Stimulated activated CD4-positive, alpha-beta T cell treated with anti-CD3 and anti-CD28 coated beads, Interleukin-12 subunit alpha, Interleukin-12 subunit beta, amount 100 ng/mL, for 4 hours (primary cell): ENCODE data around the gene LEMD1.

Experiments used
- DNase-seq: peaks from one replicate; pipeline ENCODE4 v3.0.0-alpha.2; 2020

Gene LEMD1

DNA sequence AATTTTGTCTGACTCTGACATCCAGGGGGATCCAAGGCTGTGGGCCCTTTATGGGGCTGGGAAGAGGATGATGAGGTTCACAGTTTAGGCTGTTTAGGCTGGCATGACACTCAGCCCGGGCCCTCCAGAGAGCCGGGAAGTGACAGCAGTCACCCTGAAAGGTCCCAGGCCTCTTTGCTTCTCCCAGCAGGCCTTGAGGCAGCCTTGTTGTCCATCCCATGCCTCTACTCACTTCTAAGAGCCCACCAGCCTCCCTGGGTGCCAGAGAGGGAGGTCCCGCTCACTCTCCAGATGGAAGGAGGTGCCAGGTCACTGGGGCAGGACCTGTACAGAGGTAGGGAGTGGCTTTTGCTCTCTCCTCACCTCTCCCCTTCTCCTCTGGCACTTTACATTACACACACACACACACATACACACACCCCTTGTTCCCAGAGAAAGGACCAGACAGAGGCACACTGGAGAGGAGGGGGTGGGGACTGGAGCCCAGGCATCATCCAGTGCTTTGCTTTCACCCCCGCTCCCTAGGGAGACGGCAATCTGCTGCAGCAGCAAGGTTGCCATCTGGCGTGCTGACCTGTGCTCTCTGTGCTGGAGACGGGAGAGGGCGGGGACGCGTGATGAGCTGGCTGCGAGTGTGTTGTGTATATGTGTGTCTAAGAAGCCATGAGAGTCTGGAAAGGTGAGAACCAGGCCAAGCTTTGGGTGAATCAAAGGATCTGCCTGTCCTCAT lies 69.7 kb downstream of the LEMD1 start:
- no peak for DNase-seq

DNA sequence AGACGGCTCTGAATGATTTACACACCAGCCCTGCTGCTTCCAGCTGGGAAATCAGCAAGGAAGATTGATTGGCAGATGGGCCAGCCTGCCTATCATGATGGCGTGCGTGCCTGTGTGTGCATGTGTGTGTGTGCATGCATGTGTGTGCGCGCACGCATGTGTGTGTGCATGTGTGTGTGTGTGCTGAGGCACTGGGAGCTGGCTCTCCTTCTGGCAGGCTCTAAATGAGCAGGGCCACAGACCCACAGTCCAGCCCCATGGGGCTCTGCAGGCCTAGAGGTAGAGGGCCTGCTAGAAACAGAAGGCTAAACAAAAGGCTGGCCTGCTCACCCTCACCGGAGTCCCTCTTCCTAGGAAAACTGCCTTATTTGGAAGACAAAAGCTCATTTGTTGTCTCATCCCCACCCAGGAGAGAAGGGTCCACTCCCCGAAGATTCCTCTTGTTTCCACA lies 71.1 kb downstream of the LEMD1 start:
- no peak for DNase-seq

DNA sequence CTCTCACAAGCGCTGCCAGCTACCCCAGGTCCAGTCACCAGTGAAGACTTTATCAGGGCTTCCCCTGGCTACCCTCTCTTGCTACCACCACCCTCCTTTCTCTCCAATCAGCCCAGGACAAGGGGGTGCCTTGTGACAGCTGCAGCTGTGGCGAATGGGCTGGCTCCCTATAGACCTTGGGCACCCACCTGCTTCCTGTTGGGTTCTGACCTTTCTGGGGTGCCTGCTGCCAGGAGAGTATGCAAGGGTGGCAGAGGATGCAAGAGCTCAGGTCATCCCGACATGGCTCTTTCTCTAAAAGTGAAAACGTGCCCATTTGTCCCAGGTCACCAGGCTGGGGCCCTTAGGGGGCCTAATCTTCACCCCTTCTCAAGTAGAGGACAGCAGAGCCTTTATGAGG lies 71.7 kb downstream of the LEMD1 start:
- DNase-seq = no peak

DNA sequence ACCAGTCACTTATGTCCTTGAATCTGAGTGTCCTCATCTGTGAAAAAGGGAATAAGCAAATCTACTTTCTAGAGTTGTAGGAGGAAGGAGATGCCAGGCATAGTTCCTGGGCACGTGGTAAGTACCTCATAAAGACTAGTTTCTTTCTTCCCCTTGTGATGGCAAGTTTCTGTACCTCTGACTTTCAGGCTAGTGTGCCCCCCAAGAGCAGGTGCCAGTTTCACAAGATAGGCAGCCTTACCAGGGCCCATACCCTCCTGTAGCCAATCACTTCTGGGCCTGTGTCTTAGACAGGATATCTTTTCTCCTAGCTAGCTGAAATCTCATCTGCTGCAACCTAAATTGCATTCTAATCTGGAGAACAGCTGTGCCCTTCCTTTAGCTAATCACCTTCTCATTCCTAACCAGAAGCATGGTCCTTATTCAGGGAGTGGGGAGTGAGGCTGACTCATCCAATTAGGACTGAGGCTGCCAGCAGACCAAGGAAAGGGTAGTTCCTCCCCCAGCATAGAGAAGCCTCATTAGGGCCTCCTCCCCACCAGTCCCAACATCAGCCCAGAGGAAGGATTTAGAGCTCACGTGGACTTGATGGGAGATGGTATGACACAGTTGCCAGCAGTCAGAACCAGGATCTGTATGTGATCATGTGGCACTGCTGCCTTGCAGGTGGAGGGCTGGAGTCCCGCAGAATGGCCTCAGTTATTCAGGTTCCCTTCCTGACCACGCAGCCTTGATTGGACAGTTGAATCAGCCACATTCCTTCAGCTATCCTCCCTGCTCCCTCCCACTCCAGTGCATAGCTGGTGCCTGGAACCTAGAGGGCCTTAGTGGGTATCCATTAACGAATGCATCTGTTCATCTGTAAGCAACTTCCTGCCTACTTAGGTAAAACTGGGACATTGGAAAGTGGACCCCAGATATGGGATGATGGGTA lies 73.0 kb downstream of the LEMD1 start:
- DNase-seq = no peak

DNA sequence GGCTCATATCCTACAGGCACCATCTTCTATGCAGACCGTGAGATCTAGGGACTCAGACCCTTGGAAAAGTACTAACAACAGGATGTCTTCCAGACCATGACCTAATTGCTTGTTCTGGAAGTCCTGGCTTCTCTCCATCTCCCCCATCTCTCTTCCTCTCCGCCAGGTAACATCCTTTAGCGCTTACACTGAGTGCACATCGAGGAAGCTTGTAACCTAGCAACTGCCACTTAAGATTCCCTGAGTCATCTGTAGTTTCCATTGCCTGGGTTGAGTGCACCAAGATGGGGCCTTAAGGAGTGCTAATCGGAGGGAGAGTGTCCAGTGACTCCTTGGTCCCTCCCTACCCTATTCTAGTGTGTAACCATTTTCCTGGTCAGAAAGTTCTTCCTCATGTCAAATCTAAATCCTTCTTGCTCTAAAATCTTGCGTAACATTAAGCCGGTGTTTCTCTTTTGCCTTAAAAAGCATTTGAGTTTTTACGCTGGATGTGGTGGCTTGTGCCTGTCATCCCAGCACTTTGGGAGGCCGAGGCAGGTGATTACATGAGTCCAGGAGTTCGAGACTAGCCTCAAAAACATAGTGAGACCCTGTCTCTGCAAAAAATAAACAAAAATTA lies 74.8 kb downstream of the LEMD1 start:
- DNase-seq = no peak

DNA sequence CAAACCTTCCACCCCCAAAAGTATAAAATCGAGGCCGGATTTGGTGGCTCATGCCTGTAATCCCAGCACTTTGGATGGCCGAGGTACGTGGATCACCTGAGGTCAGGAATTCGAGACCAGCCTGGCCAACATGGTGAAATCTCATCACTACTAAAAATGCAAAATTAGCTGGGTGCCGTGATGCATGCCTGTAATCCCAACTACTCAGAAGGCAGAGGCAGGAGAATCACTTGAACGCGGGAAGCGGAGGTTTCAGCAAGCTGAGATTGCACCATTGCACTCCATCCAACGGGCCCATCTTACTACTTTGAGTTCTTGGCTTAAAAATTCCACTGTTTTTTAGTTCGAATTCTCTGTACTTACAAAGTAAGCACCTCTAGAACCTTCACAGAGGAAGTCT lies 76.1 kb downstream of the LEMD1 start:
- no peak for DNase-seq

DNA sequence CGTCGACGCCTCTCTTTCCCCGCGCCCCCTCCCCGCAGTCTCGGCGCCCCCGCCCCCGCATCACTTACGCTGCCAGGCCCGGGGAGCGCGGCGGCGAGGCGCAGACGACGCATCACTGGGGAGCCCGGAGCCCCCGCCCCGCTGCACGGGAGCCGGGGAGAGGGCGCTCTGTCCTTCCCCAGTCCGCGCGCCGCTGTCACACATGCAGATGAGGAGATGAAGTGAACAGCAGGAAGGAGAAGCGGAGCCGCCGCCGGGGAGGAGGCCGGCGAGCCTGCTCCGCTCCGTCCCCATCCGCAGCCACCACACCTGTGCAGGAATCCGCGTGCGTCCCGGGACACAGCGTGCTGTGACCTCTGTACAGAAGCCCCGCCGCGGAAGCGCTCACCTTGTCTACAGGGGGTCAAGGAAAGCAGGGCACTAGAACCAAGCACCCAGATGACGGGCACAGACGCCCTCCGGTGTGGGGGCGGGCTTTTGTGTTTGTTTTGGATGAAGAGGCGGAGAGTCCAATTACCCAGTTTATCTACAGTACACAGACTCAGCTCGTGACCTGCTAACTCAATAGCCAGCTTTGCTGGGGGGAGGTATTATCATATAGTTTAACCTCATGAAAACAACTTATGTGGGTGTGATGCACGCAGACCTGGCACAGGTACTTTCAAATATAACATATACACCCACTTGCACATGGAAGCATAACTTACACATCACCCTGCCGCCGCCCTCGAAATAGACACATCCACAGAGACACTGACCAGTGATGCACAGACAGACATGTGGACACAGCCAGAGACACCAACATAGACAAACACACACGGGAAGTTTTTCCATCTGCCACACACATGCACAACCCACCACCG lies 77.6 kb downstream of the LEMD1 start:
- DNase-seq = peak; percentile 55

DNA sequence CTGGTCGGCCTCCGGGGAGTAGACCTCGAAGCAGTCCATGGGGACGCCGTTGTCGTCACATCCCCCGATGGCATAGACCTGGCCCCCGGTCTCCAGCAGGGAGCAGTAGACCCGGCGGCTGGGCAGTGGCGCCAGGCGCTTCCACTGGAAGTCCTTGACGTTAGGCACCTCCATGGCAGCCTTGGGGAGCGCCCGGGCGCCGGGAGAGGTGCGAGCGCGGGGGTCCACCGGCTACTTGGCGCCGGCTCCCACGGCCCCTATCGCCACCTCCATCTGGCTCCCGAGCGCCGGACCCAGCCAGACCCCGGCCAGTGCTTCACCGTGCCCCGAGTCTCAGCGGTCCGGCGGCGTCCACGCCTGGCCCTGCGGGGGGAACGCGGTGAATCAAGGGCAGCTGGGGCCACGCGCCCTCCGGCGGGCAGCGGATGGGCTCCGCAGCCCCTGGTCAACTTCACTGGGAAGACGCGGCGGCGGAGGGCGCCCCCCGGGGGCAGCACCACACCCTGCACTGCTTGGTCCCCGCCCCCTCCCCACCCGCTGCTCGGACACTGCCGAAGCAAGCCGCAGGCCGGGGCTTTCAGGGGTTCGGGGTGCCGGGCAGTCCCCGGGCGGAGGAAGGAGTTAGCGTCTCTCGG lies 78.3 kb downstream of the LEMD1 start:
- DNase-seq = no peak

DNA sequence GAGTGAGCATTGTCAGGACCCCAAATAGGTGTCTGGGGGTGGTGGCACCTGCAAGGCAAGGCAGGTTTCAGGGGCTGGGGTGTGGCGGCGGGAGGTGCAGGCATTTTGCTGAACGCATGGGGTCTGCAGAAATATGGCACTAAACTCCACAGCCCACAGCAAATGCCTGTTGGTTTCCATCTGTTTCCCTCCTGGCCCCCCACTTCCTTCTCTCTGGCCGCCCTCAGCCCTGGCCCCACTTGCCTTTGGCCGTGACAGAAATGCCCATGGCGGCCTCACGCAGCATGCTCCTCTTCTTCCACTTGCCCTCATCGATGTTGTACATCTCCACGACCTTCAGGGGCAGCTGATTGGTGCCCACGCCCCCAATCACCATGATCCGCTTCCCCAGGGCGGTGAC lies 78.9 kb downstream of the LEMD1 start:
- DNase-seq = no peak

DNA sequence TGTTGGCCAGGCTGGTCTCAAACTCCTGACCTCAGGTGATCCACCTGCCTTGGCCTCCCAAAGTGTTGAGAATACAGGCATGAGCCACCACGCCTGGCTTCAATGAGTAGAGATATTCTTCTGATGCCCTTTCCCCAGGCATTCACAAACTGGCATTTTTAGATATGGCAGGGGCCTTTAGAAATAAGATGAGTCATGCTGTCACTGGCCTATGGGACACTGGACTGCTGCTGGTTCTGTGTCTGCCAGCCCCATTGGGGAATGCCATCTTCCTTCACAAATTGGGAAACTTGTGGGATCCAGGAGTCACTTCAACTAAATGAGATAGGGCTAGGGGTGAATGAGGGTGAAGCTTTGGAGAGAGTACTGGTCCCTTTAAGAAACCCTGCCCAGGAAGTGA lies 81.2 kb downstream of the LEMD1 start:
- DNase-seq = no peak

DNA sequence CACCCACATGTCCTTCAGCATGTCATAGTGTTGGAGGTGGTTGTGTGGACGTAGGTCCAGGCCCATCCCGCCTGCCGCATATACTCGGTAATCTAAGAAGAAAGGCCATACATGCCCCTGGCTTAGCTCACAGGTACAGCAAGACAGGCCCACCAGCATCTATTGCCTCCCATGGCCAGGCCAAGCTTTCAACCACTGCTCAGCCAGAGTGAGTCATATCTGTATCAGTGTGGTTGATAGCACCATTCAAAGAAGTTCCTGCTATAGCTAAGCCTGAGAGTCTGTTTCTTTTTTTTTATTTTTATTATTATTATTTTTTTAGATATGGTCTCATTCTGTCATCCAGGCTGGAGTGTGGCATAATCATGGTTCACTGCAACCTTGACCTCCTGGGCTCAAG lies 82.1 kb downstream of the LEMD1 start:
- no peak for DNase-seq

DNA sequence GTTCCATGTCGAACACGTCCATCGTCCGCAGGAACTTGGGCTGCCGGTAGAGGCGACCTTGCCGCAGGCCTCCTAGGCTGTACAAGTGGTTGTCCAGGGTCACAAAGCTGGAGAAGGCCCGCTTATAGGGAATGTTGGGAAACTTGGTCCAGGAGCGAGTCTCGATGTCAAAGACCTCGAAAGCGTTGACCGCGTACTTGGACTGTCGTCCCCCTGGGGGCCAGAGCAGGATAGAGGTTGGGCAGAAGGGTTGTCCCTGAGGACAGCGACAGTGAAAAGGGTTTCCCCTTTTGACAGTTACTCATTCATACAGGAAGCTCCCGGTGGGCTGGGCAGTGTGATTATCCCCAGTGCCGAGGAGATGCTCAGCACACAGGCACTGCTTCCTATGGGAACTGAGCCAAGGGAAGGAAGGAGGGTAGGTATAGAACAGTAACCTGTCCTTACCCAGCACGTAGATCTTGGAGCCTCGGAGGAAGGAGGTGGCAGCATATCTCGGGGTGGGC lies 82.6 kb downstream of the LEMD1 start:
- no peak for DNase-seq

DNA sequence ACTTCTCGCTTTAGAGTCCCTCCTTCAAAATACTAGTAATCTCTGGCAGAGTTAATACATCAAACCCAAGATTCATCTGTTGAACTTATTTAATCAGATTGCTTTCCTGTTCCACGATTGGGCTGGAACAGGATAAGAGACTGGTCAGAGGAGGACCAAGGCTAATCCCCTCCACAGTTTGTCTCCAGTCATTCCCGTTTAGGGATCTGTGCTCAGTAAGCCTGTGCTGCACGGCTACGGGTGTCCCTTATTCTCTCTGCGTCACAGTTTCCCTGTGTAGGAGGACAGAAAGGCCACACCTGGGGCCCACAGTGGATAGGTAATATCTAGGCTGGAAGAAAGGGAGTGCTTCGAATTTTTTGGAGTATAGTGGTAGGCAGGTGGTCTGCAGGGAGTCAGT lies 83.8 kb downstream of the LEMD1 start:
- DNase-seq = no peak

DNA sequence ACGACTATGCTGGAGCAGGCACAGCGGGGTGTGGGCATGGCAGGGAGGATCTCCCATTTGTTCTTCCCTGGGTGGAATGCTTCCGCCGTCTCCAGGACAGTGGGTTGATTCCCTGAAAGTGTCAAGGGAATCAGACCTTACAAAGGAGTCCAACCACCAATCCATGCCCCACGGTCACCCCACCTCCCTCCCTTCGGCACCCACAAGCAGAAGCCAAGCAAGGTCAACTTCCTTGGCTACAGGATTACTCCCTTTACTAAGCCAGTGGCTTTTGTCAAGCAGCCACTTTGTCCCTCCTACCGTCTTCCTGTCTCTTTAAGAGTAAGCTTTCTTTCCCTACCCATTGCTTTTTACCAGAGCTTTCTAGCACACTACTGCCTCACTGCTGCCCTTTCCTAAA lies 84.4 kb downstream of the LEMD1 start:
- DNase-seq = no peak

DNA sequence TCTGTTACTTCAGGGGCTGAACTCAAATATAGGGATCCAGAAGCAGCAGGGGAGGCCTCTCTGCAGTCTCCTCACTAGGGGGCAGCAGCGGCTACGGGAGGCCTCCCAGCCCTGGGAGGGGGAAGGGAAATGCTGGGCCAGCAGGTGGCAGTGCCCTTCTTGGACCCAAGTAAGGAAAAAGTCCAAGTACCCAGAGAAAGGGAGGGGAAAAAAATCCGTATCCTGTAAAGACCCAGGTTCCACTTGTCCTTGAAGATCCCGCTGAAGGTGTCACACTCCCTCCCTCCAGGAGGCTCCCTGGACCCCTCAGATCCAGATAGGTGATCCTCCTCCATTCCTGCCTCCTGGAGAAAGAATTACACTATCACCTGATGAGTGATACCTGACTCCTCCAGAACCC lies 86.2 kb downstream of the LEMD1 start:
- DNase-seq = peak; percentile 77

DNA sequence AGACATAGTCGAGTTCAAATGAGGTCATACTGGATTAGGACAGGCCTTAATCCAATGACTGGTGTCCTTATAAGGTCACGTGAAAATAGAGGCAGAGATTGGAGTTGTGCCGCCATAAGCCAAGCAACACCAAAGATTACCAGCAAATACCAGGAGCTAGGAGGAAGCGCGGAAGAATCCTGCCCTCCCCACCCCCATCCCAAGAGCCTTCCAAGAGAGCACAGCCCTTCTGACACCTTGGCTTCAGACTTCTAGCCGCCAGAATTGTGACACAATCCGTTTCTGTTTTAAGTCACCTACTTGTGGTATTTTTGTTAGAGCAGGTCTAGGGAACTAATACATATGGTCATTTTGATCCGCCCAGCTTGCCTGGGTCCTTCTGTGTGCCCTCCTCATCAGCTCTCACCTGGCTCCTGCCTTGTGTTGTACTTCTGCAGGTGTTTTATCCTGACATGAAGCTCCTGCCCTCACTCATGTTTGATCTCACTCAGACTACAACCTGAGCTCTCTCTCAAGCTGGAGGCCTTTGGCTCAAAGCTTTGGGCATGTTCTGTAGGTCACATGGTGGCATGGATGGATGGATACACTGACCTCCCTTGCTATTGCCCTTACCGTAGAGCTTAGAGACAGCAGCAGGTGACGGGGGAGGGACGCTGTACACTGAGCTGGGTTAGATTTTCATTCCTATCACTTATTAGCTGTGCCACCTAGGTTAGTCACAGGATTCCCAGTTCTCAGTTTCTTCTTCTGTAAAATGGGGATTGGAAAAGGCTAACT lies 89.7 kb downstream of the LEMD1 start:
- no peak for DNase-seq
